Osteocyte (in vitro differentiated cells): ENCODE data around the gene FHL2. TPM values are rescaled to one million over a fixed set of nuclear protein-coding genes. Genes with fewer than 3 reads are reported as not detected.
"Not testable (repeated sequence)": the region's sequence is repeated elsewhere in the genome, so short reads cannot be mapped to it uniquely, and the experiment has no call there.

Source experiments
- DNase-seq: peaks from one replicate; pipeline ENCODE4 v3.0.0; 2021; ENCODE audit warnings: mixed read lengths; ENCODE audit not compliant: unreplicated experiment; ENCODE audit errors: extremely low spot score
- H3K27ac Mint-ChIP-seq: one replicate; pipeline ENCODE4 v1.8.0; 2021; ENCODE audit warnings: mild to moderate bottlenecking, mixed read lengths; ENCODE audit not compliant: unreplicated experiment
- H3K27me3 Mint-ChIP-seq: one replicate; pipeline ENCODE4 v1.8.0; 2021; ENCODE audit warnings: mixed read lengths; ENCODE audit not compliant: unreplicated experiment
- H3K36me3 Mint-ChIP-seq: one replicate; pipeline ENCODE4 v1.8.0; 2021; ENCODE audit warnings: mixed read lengths; ENCODE audit not compliant: unreplicated experiment
- H3K4me1 Mint-ChIP-seq: one replicate; pipeline ENCODE4 v1.8.0; 2021; ENCODE audit warnings: mixed read lengths; ENCODE audit not compliant: unreplicated experiment
- H3K4me3 Mint-ChIP-seq: one replicate; pipeline ENCODE4 v1.8.0; 2021; ENCODE audit warnings: mild to moderate bottlenecking, moderate library complexity, mixed read lengths; ENCODE audit not compliant: unreplicated experiment
- H3K9me3 Mint-ChIP-seq: one replicate; pipeline ENCODE4 v1.8.0; 2021; ENCODE audit warnings: mixed read lengths; ENCODE audit not compliant: unreplicated experiment
- CTCF ChIP-seq: fragments of 200-600 bp; sonication (generic); IDR thresholded peaks from 2 replicates; pipeline ENCODE4 v1.5.0; 2021; ENCODE audit warnings: antibody characterized with exemption, mild to moderate bottlenecking, moderate library complexity
- total RNA-seq: library from RNA; stranded (reverse); gene quantifications from 2 replicates; pipeline ENCODE4 v1.2.1, GENCODE V29; 2021

Gene FHL2
- total RNA-seq, 1 donor from 2014 or later = 76.8 TPM

- H3K27ac Mint-ChIP-seq = no peak overlapping the region
- H3K9me3 Mint-ChIP-seq = peaks cover 6% of the 10 kb centered on the region
- peak; percentile 68 for DNase-seq
- H3K4me1 Mint-ChIP-seq = peaks cover 3% of the 10 kb centered on the region
- TF ChIP-seq CTCF = no peak
- peaks cover 46% of the 10 kb centered on the region for H3K27me3 Mint-ChIP-seq
- peaks cover under 1% of the 10 kb centered on the region for H3K36me3 Mint-ChIP-seq
- H3K4me3 Mint-ChIP-seq = no peak overlapping the region
These were observed 29.7 kb upstream of the FHL2 start for GRCh38 chr2:105428387-105429018.

- peaks cover 5% of the 10 kb centered on the region for H3K36me3 Mint-ChIP-seq
- H3K4me3 Mint-ChIP-seq = no peak overlapping the region
- no peak overlapping the region for H3K27ac Mint-ChIP-seq
- H3K9me3 Mint-ChIP-seq = peaks cover 12% of the 10 kb centered on the region
- TF ChIP-seq CTCF = no peak
- H3K27me3 Mint-ChIP-seq = peaks cover 54% of the 10 kb centered on the region
- DNase-seq = no peak
- H3K4me1 Mint-ChIP-seq = peaks cover 3% of the 10 kb centered on the region
These were observed 28.6 kb upstream of the FHL2 start for GRCh38 chr2:105427485-105427884.

GRCh38 chr2:105426626-105427292, 27.9 kb upstream of the FHL2 start:
- no peak for TF ChIP-seq CTCF
- peaks cover 60% of the 10 kb centered on the region for H3K27me3 Mint-ChIP-seq
- H3K4me1 Mint-ChIP-seq = no peaks in the 10 kb centered on the region
- DNase-seq = peak; percentile 67
- peaks cover 5% of the 10 kb centered on the region for H3K36me3 Mint-ChIP-seq
- H3K4me3 Mint-ChIP-seq = no peak overlapping the region
- peaks cover 12% of the 10 kb centered on the region for H3K9me3 Mint-ChIP-seq
- no peak overlapping the region for H3K27ac Mint-ChIP-seq

- Mint-ChIP-seq H3K9me3 (peaks cover 12% of the 10 kb centered on the region), H3K27ac (no peak overlapping the region), H3K27me3 (peaks cover 60% of the 10 kb centered on the region), H3K36me3 (peaks cover 5% of the 10 kb centered on the region), H3K4me1 (no peaks in the 10 kb centered on the region), H3K4me3 (no peak overlapping the region)
- peak; percentile 44 for DNase-seq
- no peak for TF ChIP-seq CTCF
These were observed 27.2 kb upstream of the FHL2 start for GRCh38 chr2:105425936-105426625.

GRCh38 chr2:105424836-105425235, 26.0 kb upstream of the FHL2 start:
- not testable (repeated sequence) for H3K36me3 Mint-ChIP-seq, H3K27ac Mint-ChIP-seq, H3K4me1 Mint-ChIP-seq, DNase-seq, H3K4me3 Mint-ChIP-seq
- peaks cover 62% of the 10 kb centered on the region for H3K27me3 Mint-ChIP-seq
- H3K9me3 Mint-ChIP-seq = peaks cover 12% of the 10 kb centered on the region
